Activated T-cell treated with anti-CD3 and anti-CD28 coated beads for 24 hours (primary cell): ENCODE measurements around the gene OR10A6.

ENCODE experiments used
- DNase-seq: peaks from one replicate; pipeline ENCODE4 v3.0.0-alpha.2; 2020; ENCODE audit warnings: low read depth

OR10A6 gene

GRCh38 chr11:7931168-7931567 lies at the start of gene OR10A6:
OR10A6 (minus strand) TSS chr11:7931268; CDS start chr11:7928662, 2,606 bp downstream.
- no peak for DNase-seq

- DNase-seq, result no peak
Observed at GRCh38 chr11:7977232-7977917, 46.3 kb upstream of the OR10A6 start.

DNA sequence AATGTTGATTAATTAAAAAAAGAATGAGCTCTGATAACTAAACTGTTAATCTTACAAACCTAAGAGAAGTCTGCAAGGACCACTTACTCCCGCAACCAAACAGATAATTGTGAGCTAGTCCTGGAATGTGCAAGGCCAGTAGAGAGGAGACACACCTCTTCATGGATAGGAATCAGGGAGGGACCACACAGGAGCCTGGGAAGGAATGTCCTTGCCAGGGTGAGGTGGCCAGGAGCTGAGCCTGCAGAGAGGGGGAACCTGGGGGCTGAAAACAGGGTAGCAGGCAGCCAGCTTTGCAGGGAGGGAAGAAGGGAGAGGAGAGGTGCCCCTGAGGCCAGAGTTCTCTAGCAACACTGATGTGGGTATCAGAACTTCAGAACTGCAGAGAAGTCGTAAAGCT lies 43.6 kb upstream of the OR10A6 start:
- DNase-seq, result no peak

- no peak for DNase-seq
Observed at GRCh38 chr11:7973011-7973410, 41.9 kb upstream of the OR10A6 start.

GRCh38 chr11:7971846-7972245 lies 40.8 kb upstream of the OR10A6 start:
- DNase-seq, result no peak

DNA sequence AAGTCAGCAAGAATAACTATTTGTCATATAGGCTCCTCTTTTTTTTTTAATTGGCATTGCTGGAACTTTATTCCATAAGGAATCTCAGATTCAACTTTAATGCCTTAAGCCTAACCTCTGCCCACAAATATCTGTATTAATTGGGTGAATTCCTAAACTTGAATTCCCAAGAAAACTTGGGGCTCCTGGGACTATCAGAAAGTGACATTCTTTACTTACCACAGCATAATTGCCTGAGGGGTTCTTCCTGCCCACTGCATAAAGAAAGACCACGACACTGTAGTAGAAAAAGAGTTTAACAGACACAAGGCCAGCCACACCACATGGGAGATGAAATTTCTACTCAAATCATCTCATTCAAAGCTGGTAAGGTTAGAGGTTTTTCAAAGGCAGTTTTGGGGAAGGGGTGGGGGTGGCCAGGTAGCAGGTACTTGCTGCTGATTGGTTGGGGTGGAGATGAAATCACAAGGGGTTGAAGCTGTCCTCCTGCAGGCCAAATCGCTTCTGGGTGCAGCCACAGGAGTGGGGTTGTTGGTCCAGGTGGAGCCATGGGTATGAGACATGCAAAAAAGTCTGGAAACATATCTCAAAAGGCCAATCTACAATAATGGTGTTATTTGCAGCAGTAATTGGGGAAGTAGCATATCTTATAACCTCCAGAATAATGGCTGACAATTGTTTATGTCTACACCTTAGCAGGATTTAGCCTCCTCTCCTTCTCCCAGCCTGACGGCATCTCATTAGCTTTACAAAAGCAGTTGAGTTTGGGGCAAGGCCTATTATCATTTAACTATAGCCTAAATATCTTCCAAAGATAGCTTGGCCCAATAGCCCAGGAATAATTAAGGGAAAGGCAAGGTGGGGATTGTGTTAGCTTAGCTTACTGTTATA lies 38.9 kb upstream of the OR10A6 start:
- no peak for DNase-seq

- DNase-seq, result no peak
Observed at GRCh38 chr11:7968686-7969085, 37.6 kb upstream of the OR10A6 start.

DNA sequence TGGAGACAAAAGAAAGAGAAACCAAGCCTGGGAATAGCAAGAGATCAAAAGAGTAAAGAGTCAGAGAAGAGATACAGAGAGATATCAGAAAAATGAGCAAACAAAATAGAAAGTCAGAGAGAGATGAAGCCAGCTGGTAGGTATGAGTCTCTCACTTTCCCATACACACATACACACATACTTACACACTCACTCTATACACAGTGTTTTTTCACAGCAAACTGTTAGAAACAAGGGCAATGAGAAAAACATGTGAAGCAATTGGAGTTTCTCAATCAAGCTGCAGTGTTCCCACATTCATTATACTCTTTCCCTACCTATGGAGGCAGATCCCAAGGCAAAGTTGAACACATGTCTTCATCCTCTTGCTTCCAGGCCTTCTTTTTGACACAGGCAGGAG lies 36.8 kb upstream of the OR10A6 start:
- DNase-seq, result no peak

DNA sequence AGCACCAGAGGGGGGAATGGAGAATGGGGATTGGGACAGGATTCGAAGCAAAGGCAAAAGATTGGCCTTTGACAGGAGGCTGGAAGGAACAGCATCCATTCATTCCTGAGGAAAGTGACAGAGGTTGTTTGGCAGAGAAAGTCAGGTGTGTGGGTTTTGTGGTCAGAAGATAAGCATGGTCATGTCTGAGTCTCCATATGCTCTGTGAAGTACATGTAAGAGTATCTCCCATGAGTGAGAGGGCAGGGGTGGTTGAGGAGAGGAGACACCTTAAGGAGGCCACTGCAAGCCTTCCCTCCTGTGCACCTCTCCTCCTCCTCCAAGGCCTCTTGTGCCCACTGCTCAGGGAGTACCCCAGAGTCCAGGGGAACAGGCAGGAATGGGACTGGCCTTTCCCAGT lies 36.0 kb upstream of the OR10A6 start:
- no peak for DNase-seq

- no peak for DNase-seq
Observed at GRCh38 chr11:7965386-7965785, 34.3 kb upstream of the OR10A6 start, which contains the start of gene NLRP10. NLRP10 (minus strand) TSS chr11:7965447; CDS start chr11:7963495, 1,952 bp downstream.

- no peak for DNase-seq
Observed at GRCh38 chr11:7964873-7965272, 33.8 kb upstream of the OR10A6 start.

GRCh38 chr11:7964261-7964660 lies 33.2 kb upstream of the OR10A6 start:
- no peak for DNase-seq

- no peak for DNase-seq
Observed at GRCh38 chr11:7955191-7955590, 24.1 kb upstream of the OR10A6 start.

DNA sequence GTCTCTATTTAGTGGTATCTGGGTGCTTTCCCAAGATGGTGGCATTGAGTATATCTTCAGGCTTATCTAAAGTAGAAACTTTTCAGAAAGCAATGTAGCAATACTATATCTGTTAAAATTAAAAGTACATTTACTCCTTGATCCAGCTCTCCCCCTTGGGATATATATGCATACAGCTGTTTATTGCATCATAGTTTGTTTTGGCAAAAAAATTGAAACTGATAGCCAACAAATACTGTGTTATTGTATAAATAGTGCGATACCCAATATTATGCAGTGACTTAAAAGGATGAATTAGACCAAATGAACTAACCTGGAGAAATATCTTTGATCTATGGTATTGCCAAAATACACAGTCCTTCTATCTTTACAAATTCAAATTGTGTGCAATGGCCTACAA lies 18.9 kb upstream of the OR10A6 start:
- DNase-seq, result no peak

DNA sequence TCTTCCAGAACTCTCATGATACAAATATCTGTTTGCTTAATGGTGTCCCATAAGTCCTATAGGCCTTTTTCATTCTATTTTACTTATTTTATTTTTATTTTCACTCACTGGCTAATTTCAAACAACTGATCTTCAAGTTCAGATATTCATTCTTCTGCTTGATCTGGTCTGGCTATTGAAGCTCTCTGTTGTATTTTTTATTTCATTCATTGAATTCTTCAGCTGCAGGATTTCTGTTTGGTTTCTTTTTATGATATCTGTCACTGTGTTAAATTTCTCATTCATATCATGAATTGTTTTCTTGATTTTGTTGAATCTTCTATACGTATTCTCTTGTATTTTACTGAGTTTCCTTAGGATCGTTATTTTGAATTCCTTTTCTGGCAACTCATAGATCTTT lies 13.1 kb upstream of the OR10A6 start:
- DNase-seq, result no peak

GRCh38 chr11:7941608-7942007 lies 10.5 kb upstream of the OR10A6 start, which contains the start of gene OR10A3:
OR10A3 (minus strand) TSS chr11:7941708; CDS start chr11:7939520, 2,188 bp downstream.
- DNase-seq, result no peak

DNA sequence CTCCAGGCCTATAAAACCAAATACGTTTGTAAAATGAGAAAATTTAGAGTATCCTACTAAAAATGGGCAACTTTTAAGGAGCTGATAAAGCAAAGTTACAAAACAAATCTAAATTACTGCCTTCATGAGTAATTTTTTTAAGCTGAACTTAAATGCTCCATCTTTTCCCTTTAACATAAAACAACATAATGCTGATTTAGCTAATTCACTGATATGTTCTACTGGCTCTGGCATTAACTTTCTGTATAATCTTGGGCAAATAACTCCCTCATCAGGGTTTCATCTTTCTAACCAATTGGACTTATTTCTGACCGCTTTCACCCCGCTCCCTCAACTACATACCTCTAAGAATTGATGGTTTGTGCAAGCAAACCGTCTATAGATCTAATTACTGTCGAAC lies 10.1 kb upstream of the OR10A6 start:
- no peak for DNase-seq

GRCh38 chr11:7936615-7937014 lies 5.5 kb upstream of the OR10A6 start:
- no peak for DNase-seq

DNA sequence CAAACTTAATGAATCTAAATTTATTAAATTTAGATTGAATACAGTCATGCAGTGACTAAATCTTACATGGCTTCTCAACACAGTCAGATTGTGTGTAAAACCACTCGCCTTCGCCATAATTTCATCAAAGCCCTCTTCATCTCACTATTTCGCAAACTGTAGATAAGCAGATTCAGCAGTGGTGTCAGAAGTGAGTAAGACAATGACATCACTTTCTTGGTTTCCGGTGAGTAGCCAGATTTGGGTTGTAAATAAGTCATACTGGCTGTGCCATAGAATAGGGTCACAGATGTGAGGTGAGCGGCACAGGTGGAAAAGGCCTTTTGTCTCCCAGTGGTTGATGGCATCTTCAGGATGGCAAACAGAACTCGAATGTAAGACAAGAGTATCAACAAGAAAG lies 3.4 kb downstream of the OR10A6 start:
- no peak for DNase-seq

- DNase-seq, result no peak
Observed at GRCh38 chr11:7924536-7924935, 6.5 kb downstream of the OR10A6 start.

- DNase-seq, result no peak
Observed at GRCh38 chr11:7918141-7918540, 12.9 kb downstream of the OR10A6 start.

DNA sequence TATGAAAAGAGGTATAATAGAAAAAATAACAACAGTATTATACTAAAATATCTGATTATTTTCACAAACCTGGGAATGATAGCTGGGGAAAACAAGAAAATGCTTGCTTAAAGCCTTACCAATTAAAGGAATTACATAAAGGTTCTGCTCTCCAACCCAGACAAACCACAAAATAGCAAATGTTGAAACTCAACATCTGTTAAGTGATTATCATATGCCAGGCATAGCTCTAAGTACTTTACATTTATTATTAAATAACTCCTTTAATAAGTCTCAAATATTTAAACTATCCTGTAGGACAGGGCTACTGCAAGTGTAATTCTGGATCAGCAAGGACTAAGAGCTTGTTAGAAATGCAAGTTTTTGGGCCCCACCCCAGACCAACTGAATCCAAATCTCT lies 20.1 kb downstream of the OR10A6 start:
- no peak for DNase-seq

- no peak for DNase-seq
Observed at GRCh38 chr11:7910286-7910788, 20.7 kb downstream of the OR10A6 start.
